ENCODE measurements around the gene TAF11L7.

DNA sequence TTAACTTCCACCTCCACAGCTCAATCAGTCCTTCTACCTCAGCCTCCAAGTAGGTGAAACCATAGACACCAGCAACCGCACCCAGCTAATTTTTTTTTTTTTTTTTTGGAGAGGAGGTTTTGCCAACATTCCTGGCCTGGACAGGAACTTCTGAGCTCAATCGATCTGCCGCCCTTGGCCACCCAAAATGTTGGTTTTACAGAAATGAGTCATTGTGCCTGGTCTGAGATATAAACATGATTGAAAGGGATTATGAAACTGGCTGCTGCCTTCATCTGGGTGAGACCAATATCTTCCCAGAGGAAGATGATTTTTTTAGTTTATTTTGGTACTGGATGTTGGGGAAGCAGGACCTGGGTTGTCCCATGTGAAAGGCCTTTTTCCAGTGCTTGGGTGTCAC is 33.8 kb upstream of the TAF11L7 start:
- TF ChIP-seq, protein P1, sequence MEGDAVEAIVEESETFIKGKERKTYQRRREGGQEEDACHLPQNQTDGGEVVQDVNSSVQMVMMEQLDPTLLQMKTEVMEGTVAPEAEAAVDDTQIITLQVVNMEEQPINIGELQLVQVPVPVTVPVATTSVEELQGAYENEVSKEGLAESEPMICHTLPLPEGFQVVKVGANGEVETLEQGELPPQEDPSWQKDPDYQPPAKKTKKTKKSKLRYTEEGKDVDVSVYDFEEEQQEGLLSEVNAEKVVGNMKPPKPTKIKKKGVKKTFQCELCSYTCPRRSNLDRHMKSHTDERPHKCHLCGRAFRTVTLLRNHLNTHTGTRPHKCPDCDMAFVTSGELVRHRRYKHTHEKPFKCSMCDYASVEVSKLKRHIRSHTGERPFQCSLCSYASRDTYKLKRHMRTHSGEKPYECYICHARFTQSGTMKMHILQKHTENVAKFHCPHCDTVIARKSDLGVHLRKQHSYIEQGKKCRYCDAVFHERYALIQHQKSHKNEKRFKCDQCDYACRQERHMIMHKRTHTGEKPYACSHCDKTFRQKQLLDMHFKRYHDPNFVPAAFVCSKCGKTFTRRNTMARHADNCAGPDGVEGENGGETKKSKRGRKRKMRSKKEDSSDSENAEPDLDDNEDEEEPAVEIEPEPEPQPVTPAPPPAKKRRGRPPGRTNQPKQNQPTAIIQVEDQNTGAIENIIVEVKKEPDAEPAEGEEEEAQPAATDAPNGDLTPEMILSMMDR (IDR thresholded peaks at IDR 0.05), result no peak
- TF ChIP-seq ZFX (IDR thresholded peaks at IDR 0.05; ENCODE audit: borderline replicate concordance), result no peak

Measured in 22Rv1 (cell line).